HG03175 (cell line): ENCODE data around the gene TMEM163.
"Not testable (repeated sequence)": the region's sequence is repeated elsewhere in the genome, so short reads cannot be mapped to it uniquely, and the experiment has no call there.

Source experiments
- ATAC-seq: cut with Tn5 transposase; IDR thresholded peaks from one replicate; pipeline ENCODE4 v1.9.1; 2021; ENCODE audit warnings: mild to moderate bottlenecking, moderate library complexity; ENCODE audit not compliant: unreplicated experiment

Gene TMEM163

DNA sequence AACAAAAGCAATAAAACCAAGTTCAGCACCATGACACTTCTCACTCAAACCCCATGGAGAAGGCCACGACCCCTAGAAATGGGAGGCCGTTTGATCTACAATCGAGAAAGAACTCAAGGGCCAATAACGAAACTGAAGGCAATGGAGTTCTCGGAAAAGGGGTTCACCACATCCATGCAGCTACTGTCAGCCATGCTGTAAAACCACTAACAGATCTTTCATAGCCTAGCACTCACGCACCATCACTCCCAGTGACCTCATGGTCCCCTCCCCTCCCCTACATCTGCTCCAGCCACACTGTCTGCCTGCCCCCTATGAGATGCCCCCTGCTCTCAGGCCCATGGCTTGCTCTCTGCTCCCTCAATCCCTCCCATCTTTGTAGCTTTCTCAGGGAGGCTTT is 135.3 kb downstream of the TMEM163 start:
- ATAC-seq, result peak; percentile 39

DNA sequence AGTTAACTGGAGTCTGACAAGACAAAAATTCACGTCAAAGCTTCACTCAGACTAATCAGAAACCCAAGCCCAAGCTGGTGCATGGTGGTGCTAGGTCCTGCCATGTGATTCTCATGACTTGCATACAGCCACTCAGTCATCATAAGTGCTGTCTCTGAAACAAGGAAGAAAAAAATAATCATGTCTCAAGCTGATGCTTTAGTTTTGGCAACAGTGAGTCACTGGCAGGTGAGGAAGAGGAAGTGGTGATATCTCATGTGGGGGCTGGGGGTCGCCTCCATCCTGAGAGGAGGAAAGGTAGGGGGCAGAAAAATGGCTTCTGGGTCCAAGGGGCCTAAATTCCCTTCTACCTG is 136.3 kb downstream of the TMEM163 start:
- no peak for ATAC-seq

DNA sequence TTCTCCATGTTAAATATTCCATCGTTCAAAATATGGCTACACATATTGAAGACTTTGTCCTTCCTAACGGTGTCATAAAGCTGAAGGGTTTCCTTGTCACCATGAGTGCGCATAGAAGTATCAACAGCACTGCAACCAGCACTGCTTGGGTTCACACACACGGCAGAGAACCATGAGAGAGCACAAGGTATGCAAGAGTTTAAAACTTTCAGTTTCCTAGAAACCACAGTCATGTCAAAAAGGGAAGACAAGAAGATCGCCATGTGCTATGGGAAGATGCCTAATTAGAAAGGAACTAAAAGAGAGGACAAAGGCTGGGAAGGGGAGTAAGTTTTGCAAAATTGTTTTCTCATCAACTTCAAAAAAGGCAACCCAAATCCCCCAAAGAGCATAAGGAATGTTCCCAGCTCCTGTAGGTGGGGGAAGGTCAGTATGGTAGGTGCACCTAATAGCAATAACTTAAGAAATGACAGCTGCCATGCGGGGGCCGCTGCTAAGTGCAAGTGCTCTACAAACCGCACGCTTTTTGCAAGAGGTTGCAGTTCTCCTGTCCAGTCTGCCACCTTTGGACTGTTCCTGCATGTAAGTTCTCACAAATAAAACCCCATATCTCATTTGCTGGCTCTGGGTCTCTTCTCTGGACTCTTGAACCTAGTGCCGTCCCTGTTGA is 136.8 kb downstream of the TMEM163 start:
- ATAC-seq, result no peak

DNA sequence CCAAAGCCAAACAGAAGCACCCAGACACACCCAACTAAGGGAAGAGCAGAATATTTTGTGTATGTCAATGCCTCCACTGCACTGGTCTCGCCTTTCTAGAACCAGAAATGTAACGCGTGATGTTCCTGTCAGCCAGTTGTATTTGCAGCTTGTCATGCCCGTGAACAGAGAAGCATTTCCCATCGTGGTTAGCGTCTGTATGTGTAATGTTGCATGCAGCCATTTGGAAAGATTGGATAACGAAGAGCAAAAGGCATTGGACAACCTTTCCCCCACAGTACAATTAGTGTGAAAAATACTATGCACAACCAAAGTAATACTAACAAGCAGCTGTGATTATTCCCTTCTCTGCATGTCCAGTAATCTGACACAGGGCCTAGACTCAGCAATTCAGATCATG is 140.5 kb downstream of the TMEM163 start:
- no peak for ATAC-seq

DNA sequence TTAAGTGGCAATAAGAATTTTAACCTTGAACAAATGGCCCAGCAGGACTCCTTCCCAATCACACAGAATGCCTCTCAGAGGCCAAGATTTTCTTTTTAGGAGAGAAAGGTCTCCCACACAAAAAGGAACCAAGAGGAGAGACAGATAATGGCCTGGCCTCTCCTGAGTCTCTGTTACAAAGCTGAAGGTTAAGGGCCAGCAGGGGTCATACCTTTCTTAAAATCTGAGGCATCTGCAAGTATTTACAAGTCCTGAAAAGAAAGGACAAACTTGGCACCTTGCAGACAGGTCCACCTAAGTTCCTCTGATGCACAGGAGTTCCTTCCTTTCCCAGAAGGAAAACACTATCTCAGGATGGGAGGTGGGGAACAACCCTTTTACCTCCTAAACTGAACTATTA is 142.3 kb downstream of the TMEM163 start:
- no peak for ATAC-seq

DNA sequence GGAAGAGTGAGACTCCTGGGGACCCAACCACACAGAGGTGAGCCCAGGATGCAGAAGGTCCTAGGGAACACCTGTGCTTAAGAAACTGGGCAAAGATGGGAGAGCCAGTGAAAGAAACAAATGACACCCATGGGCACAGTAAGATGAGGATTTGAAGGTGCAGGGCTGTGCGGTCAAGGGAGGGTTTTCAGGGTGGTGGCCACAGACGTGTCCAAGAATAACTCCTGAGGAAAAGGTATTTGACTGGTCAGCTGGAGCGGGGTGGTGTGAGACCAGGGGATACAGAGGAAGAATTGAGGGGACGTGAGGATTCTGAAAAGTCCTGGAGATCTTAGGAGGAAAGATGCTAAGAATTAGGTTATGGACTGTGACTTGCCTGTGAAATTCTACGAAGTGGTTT is 142.9 kb downstream of the TMEM163 start:
- ATAC-seq, result no peak

DNA sequence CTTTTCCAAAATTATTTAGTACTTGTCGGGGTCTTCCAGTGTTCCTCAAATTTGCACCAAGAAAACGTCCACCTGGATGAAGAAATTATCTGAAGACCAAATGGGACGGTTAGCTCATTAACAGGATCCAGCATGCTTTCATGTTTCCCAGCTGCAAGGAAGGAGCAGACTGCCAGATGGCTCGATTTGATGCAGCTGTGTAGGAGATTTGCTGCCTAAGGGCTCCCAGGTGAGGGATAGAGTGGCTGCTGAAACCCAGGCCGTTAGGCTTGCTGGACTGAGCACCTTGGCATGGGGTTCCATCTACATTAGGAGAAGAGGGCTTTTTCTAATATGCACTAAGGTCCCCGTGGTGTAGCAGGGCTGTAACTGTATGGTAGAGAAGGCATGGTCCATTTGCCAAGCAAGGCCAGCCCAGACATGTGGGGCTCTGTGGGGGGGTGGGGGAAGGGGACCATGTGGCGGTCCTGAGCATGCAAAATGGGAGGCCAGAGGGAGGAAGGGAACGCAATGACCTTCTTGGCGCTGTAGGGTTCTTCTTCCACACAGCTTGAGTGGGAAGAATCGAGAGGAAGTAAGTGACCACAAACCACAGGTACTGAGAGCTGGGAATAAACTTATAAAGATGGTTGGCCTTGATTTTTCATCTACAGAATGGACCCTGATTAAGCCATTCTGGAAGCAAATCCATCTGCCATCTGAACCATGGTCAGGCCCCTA is 144.0 kb downstream of the TMEM163 start:
- ATAC-seq, result no peak

DNA sequence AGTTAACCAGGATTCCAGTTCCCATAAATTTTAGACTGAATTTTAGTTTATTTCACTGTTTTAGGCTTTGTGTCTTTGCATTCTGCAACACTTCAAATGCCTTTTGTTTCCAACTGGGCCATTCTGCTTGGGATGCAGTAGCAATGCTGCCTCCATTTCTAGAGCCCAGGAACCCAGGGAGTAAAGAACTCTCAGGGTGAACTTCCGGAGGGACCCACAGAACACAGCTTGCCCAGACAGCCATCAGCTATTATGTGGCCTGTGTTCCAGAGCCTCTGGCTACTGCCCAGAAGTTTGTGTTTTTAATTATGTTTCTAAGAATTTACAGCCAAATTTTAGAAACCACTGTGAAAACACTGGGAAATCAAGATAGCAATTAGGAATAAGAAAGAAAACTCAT is 145.1 kb downstream of the TMEM163 start:
- no peak for ATAC-seq

DNA sequence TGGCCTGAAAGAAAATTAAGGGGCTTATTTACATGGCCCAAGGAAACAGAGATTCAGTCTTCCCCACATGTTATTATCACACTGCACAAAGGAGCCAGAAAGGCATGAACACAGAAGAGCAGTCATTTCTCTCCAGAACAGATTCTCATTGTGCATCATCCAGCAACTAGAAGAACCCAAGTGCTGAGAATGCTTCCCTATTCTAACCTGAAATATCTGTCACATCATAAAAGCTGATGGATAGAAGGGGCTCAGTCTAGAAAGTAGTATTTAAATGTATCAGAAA is 145.8 kb downstream of the TMEM163 start:
- no peak for ATAC-seq

DNA sequence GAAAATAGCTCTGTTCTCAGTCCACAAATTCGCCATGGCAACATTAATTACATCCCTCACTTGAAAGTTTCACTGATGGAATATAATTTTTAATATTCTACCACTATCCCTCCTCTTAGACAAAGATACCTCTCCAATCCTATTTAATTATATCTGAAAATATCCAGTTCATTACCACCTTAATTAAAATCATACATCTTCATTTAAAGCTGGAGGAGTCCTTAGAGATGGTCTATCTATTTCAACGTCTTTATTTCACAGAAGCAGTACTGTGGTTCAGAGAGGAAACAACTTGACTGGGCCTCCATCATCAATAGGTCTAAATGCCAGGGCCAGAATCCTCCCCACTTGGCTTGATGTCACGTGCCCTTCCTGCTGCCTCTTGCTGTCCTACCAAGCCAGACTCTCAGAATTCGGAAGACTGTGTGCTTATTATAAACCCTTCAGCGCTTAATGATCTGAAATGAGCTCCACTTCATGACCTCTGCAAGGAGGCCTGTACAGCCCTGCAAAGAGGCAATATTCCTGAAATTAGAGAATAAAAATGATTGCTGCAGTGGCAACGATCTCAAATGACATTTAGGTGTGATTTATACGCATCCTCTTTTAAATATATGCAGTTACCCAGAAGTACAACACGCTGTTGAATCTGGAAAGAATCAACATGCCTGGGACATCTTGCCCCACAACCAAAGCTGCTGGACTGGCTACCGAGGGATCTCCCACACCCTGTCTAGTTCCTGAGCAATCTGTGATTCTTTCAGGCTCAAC is 146.3 kb downstream of the TMEM163 start:
- no peak for ATAC-seq

DNA sequence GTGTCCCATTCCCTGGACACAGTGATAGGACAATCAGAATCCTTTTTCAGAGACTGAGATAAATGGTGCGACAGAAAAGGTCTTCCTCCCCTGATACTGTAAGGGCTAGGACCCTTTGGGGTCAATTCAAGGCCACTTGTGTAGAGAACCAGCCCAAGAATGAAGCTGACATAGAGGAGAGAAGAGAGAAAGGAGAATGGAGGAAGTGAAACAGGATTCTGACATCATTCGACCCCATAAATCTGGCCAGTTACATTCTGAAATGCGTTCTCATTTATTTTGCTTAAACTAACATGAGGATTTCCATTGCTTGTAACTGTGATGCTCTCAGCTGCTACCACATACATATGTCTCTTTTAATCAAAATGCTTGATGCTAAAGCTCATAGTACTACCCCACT is 148.1 kb downstream of the TMEM163 start:
- ATAC-seq, result no peak

DNA sequence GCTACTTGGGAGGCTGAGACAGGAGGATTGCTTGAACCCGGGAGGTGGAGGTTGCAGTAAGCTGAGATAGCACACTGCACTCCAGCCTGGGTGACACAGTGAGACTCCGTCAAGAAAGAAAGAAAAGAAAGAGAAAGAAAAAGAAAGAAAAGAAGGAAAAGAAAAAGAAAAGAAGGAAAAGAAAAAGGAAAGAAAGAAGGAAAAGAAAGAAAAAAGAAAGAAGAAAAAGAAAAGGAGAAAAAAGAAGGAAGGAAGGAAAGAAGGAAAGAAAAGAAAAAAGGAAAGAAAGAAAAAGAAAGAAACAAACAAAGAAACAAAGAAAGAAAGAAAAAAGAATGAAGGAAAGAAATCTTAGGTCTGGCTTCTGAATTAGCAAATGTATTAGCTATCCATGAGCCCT is 150.4 kb downstream of the TMEM163 start:
- ATAC-seq, result no peak

DNA sequence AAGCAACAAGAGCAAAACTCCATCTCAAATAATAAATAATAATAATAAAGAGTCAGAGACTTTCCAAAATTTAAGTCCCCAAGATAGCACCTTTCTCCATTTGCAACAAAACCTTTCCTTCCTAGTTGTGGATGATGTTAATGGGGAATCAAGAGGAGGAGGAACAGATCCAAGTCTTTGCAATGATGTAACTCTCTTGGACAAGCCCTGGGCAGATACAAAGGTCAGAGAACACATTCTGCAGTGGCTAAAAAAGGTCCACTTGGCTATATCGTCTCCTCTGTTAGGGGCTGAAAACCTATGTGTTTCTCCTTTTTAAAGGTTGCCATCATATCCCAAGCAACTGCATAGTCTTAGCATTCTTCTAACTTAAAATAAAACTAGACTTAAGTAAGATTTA is 151.1 kb downstream of the TMEM163 start:
- no peak for ATAC-seq

DNA sequence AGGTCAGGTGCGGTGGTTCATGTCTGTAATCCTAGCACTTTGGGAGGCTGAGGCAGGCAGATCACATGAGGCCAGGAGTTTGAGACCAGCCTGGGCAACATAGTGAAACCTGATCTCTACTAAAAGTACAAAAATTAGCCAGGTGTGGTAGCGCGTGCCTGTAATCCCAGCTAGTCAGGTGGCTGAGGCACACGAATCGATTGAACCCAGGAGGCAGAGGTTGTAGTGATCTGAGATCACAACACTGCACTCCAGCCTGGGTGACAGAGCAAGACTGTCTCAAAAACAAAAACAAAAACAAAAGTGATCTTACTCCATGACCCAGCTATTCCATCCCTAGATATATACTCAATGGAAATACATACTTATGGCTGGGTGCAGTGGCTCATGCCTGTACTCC is 153.8 kb downstream of the TMEM163 start:
- ATAC-seq, result not testable (repeated sequence)

DNA sequence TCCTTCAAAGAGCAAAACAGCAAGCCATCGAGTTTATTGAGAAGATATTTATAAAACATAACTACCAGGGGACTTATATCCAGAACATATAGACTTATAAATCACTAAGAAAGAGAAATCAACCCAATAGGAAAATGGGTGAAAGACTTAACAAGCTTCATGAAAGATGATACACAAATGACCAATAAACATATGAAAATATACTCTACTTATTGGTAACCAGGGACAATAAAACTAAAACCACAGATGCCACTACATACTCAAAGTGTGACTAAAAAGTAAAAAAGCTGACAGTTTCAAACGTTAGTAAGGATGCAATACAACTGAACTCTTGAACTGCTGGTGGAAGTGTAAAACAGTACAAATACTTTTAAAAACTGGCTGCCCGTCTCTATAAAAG is 154.3 kb downstream of the TMEM163 start:
- no peak for ATAC-seq

DNA sequence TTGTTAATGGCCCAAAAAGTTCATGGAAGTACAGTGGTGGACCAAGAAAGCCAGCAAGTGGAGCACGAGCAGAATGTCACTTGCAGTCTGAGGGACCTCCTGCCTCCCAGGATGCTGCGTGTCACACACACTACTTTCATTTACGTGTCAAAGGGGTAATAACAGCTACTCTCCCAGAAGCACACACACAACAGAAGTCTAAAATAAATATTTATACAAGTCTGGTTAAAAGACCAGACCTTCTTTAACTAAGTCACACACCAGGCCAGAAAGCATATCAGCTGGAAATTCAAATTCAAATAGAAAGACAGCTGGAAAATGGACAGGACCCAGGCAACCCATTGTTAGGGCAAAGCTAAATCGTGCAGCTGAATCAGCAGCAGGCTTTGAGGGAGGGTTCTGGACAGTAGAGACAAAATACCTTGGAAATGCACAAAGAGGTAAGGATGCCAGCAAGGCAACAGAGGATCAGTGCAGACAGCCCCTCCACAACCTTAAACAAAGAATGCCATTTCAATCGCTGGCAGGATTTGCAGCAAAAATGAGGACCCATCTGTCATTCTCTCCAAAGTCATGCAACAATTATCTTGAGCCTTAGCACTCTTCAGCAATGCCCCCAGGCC is 160.5 kb downstream of the TMEM163 start:
- no peak for ATAC-seq

DNA sequence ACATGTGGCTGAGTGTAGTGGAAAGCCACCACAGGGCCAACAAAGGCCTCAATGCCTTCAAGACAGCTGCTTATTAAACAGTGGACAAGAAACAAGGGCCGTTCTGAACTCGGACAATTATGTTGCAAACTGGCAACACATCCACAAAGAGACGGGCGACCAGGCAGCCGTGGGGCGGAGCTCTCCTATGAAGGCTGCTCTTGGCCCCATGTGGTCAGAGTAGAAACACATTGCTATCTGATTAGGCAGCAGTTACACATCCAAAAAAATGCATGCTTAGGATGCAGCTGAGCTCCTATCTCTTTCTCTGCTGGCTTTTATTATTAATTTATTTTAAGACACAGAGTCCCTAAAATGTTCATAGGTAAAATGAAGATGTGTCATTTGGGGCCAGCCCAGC is 163.4 kb downstream of the TMEM163 start:
- ATAC-seq, result no peak

DNA sequence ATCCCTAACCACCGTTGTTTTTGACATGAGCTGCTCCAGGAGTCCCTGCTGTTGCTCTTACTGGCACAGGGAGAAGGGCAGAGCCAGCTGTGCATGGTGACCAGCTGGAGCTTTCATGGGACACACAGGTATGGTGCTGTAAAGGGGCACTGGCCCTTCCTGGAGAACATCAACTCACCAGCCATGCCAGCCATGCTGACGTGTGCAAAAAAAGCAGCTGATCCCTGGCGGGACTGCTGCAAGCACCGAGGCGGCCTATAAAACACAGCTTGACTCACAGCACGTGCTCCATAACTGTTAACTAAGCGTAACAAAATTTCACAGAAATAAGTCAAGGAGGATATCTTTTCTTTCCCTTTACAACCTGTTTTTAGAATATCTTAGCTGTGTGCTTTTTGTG is 165.1 kb downstream of the TMEM163 start:
- no peak for ATAC-seq

DNA sequence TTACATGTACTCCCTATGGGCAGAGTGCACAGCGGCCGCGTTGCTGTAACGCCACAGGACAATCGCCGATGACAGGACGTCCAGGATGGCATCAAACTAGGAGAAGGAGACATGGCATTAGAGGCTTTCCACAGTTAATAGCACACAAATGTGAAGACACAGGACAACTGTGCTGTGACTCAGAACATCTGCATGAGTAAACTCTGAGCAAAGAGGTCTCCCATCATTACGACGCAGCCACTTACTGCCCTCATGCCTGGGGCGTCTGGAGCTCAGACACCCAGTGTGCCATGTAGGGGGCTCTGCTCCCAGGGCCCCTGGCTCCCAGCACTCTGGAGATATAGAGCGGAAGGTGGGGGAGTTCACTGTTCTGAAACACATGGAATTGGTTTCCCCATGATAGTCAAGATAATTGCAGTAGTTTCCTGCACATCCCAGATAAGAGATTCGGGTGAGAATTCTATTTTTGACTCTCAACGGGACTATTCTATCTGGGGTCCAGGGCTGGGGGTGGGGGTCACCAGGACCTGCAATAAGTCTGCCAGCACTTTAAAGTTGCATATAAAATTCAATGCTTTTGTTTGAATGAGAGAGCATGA is 168.1 kb downstream of the TMEM163 start:
- no peak for ATAC-seq

DNA sequence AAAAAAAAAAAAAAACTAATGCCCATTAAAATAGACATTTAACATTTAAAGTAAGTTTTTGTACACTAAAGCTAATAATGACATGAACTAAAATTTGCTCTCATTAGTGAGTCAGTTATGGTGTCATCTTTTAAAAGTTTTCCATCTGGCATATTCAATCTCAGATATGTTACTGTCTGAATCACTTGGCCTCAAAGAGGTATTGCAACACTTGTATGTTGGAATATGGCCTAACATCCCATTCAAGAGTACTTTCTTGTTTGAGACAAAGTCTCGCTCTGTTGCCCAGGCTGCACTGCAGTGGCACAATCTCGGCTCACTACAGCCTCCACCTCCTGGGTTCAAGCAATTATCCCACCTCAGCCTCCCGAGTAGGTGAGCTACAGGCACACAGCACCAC is 169.7 kb downstream of the TMEM163 start:
- ATAC-seq, result no peak

DNA sequence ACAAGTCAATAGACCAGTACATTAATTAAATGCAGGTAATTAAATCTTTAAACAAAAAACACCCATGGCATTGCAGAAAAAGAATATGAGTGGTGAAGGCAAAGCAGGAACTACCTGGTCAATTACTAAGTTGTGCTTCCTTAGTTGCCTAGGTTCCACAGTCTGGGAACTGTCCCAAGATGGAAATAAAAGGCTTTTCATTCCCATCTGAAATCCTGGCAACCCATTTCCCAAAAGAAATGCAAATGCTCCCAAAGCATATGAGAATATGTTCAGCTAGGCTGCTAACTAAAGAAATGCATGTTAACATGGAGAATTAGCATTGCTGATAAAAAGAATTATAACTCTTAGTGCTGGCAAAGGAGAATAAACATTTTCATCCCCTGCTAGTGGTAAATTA is 177.8 kb downstream of the TMEM163 start:
- ATAC-seq, result no peak

DNA sequence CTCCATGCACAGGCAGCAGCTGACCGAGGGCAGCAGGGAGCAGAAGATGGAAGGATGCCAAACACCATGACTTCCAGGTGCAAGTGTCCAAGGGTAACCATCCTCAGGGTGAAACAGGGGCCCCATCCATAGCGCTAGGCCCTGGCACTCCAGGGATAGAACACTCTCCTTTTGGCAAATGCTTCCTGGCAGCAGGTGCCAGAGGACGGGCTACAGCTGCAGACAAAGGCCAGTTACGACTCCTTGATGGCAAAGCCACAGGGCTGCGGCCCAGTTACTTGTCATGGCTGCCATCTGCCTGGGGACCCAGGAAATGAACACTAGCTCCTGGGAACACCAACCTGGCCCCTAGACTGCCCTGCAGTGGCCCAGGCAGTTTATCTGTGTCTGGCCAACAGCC is 178.8 kb downstream of the TMEM163 start:
- no peak for ATAC-seq
